Liver (tissue), 9 donors: ENCODE data around the gene TMPRSS9. TPM values are rescaled to one million over a fixed set of nuclear protein-coding genes. Genes with fewer than 3 reads are reported as not detected.

Experiments
- DNase-seq: peaks from one replicate; pipeline ENCODE4 v3.0.0-alpha.2; 2017; ENCODE audit warnings: low spot score
- H3K27ac ChIP-seq, 2 donors: one replicate each; pipeline ENCODE4 v1.7.0; 2013; ENCODE audit warnings: inconsistent platforms in 2 of 2, low read length in 2 of 2, control low read depth in 1 of 2, low read depth in 1 of 2, mild to moderate bottlenecking in 1 of 2
- H3K27me3 ChIP-seq, 4 donors: one replicate each; pipeline versions ENCODE4 v1.6.1 to v1.7.0; 2013; ENCODE audit warnings: low read length in 3 of 4, inconsistent platforms in 1 of 4, mild to moderate bottlenecking in 1 of 4, moderate library complexity in 1 of 4; ENCODE audit not compliant: control insufficient read depth in 4 of 4, insufficient read depth in 4 of 4
- H3K36me3 ChIP-seq, 4 donors: one replicate each; pipeline versions ENCODE4 v1.6.1 to v1.7.0; 2013; ENCODE audit warnings: low read length in 3 of 4, mild to moderate bottlenecking in 3 of 4, low read depth in 1 of 4, moderate library complexity in 1 of 4; ENCODE audit not compliant: control insufficient read depth in 4 of 4, insufficient read depth in 3 of 4
- H3K4me1 ChIP-seq, 4 donors: one replicate each; pipeline versions ENCODE4 v1.6.1 to v1.7.0; 2013; ENCODE audit warnings: low read length in 3 of 4, mild to moderate bottlenecking in 3 of 4, moderate library complexity in 1 of 4; ENCODE audit not compliant: control insufficient read depth in 4 of 4, insufficient read depth in 4 of 4
- H3K4me3 ChIP-seq, 3 donors: one replicate each; pipeline versions ENCODE4 v1.6.1 to v1.7.0; 2013; ENCODE audit warnings: low read length in 3 of 3, control low read depth in 1 of 3, low read depth in 1 of 3, mild to moderate bottlenecking in 1 of 3
- H3K9ac ChIP-seq, 2 donors: one replicate each; pipeline ENCODE4 v1.7.0; 2013; ENCODE audit warnings: low read length in 2 of 2, mild to moderate bottlenecking in 2 of 2, moderate library complexity in 2 of 2, control low read depth in 1 of 2, low read depth in 1 of 2
- H3K9me3 ChIP-seq, 4 donors: one replicate each; pipeline versions ENCODE4 v1.6.1 to v1.7.0; 2013; ENCODE audit warnings: low read length in 3 of 4; ENCODE audit not compliant: control insufficient read depth in 4 of 4
- ATF3 ChIP-seq: IDR thresholded peaks from 2 replicates; pipeline ENCODE4 v1.6.1; 2016; ENCODE audit warnings: antibody characterized with exemption
- CTCF ChIP-seq: fragments of 150-350 bp; IDR thresholded peaks from 2 replicates; pipeline ENCODE4 v1.5.1; 2017; ENCODE audit warnings: improper control_type of control experiment, low read depth, low read length; ENCODE audit not compliant: missing input control
- EGR1 ChIP-seq, 2 donors: IDR thresholded peaks; 2 replicates each; pipeline ENCODE4 v1.6.1; 2016 to 2018; ENCODE audit warnings: antibody characterized with exemption in 2 of 2, low read depth in 2 of 2
- FOXA1 ChIP-seq: IDR thresholded peaks from 2 replicates; pipeline ENCODE4 v1.6.1; 2016; ENCODE audit warnings: antibody characterized with exemption
- FOXA2 ChIP-seq: IDR thresholded peaks from 2 replicates; pipeline ENCODE4 v1.6.1; 2016; ENCODE audit warnings: antibody characterized with exemption
- GABPA ChIP-seq, 2 donors: IDR thresholded peaks in 1 of 2; conservative IDR thresholded peaks in 1 of 2; 2 replicates each; pipeline ENCODE4 v1.6.1; 2016; ENCODE audit warnings: antibody characterized with exemption in 2 of 2, mild to moderate bottlenecking in 1 of 2, moderate library complexity in 1 of 2
- HNF4G ChIP-seq: IDR thresholded peaks from 2 replicates; pipeline ENCODE4 v1.6.1; 2016; ENCODE audit warnings: antibody characterized with exemption
- JUND ChIP-seq, 2 donors: IDR thresholded peaks; 2 replicates each; pipeline ENCODE4 v1.6.1; 2016; ENCODE audit warnings: antibody characterized with exemption in 2 of 2
- NR2F2 ChIP-seq: IDR thresholded peaks from 2 replicates; pipeline ENCODE4 v1.6.1; 2016; ENCODE audit warnings: antibody characterized with exemption
- RAD21 ChIP-seq, 2 donors: IDR thresholded peaks; 2 replicates each; pipeline ENCODE4 v1.6.1; 2016; ENCODE audit warnings: antibody characterized with exemption in 2 of 2, mild to moderate bottlenecking in 2 of 2
- REST ChIP-seq: IDR thresholded peaks from 2 replicates; pipeline ENCODE4 v1.6.1; 2016; ENCODE audit warnings: antibody characterized with exemption, mild to moderate bottlenecking
- RXRA ChIP-seq, 2 donors: IDR thresholded peaks; 2 replicates each; pipeline ENCODE4 v1.6.1; 2017 to 2018; ENCODE audit warnings: antibody characterized with exemption in 2 of 2, mild to moderate bottlenecking in 1 of 2
- SP1 ChIP-seq: IDR thresholded peaks from 2 replicates; pipeline ENCODE4 v1.6.1; 2018; ENCODE audit warnings: antibody characterized with exemption, mild to moderate bottlenecking
- TAF1 ChIP-seq: conservative IDR thresholded peaks from 2 replicates; pipeline ENCODE4 v1.6.1; 2016; ENCODE audit warnings: antibody characterized with exemption, mild to moderate bottlenecking
- YY1 ChIP-seq: IDR thresholded peaks from 2 replicates; pipeline ENCODE4 v1.6.1; 2016; ENCODE audit warnings: antibody characterized with exemption, mild to moderate bottlenecking
- ZBTB33 ChIP-seq: IDR thresholded peaks from 2 replicates; pipeline ENCODE4 v1.6.1; 2016; ENCODE audit warnings: antibody characterized with exemption
- WGBS: extraction: QIAGEN DNeasy Blood & Tissue Kit; methylation state at CpG from one replicate; pipeline ENCODE4 v1.1.7; 2013; 5-methylcytosine and 5-hydroxymethylcytosine counted together
- polyA plus RNA-seq, 2 donors: library from polyadenylated mRNA; stranded (reverse) in 1 of 2; unstranded in 1 of 2; fragments of 200-250 nt in 1 of 2; fragments of >200 nt in 1 of 2; fragmentation: Nextera tagmentation in 1 of 2; extraction: Ambion mirVana in 1 of 2; gene quantifications; one replicate each; pipeline versions ENCODE4 v1.2.1 to v1.2.3, GENCODE V29; 2013 to 2015
- total RNA-seq, 2 donors: library from RNA; depleted of rRNA; stranded (reverse); fragments of >200 nt; gene quantifications; one replicate each; pipeline ENCODE4 v1.2.3, GENCODE V29; 2014
- donor health status: healthy.
- donor health status: healthy.
- donor health status: healthy.
- donor health status: healthy.
- donor health status: healthy.

TMPRSS9 gene
- total and polyA plus RNA-seq, 4 donors: 0.39 to 24.8 (median 1.5) TPM

- H3K9ac ChIP-seq: no peak overlapping the region
- no peaks in the 10 kb centered on the region for H3K27me3 ChIP-seq
- WGBS: 79% methylated on average over 101 of the region's 101 CpGs
- H3K4me1 ChIP-seq: peaks cover 10 to 27% (median 22%) of the 10 kb centered on the region in 4 donors
- H3K4me3 ChIP-seq: no peak overlapping the region
- no peak overlapping the region for H3K27ac ChIP-seq
- peak; percentile 58 for DNase-seq
- no peaks in the 10 kb centered on the region for H3K9me3 ChIP-seq
- peaks cover 0 to 5% (median under 1%) of the 10 kb centered on the region in 4 donors for H3K36me3 ChIP-seq
- TF ChIP-seq CTCF (no peak), FOXA1 (no peak), ZBTB33 (no peak), RAD21 (IDR thresholded peaks at IDR 0.05) (no peak), TAF1 (no peak), GABPA (IDR thresholded peaks at IDR 0.05 in 1 of 2, conservative IDR thresholded peaks at IDR 0.05 in 1 of 2) (no peak)
Observed at GRCh38 chr19:2424686-2425621, 64.9 kb downstream of the TMPRSS9 start.

- Histone ChIP-seq H3K4me1 (peaks cover 10 to 27% (median 22%) of the 10 kb centered on the region in 4 donors), H3K27ac (no peak overlapping the region), H3K9ac (no peak overlapping the region), H3K36me3 (peaks cover 0 to 3% (median 0%) of the 10 kb centered on the region in 4 donors), H3K9me3 (no peaks in the 10 kb centered on the region), H3K4me3 (peak overlapping the region in 2 of 3 donors; percentile 85 to 93), H3K27me3 (no peaks in the 10 kb centered on the region)
- 80% methylated on average over 29 of the region's 29 CpGs for WGBS
- TF ChIP-seq EGR1 (IDR thresholded peaks at IDR 0.05; ENCODE audit: low read depth in 2 of 2) (no peak), HNF4G (no peak), RXRA (IDR thresholded peaks at IDR 0.05) (no peak), FOXA1 (no peak), RAD21 (IDR thresholded peaks at IDR 0.05) (no peak), FOXA2 (no peak), TAF1 (no peak), ZBTB33 (no peak), GABPA (IDR thresholded peaks at IDR 0.05 in 1 of 2, conservative IDR thresholded peaks at IDR 0.05 in 1 of 2) (no peak), REST (no peak), NR2F2 (no peak), YY1 (no peak), ATF3 (no peak), SP1 (no peak), JUND (IDR thresholded peaks at IDR 0.05) (no peak)
- no peak for DNase-seq
Observed at GRCh38 chr19:2425622-2426581, 65.8 kb downstream of the TMPRSS9 start.
